OCI-M1 (cell line): ENCODE data around the gene LRRC75B.

ENCODE experiments used
- DNase-seq: peaks from one replicate; lab custom pipeline; 2025; lab: John Stamatoyannopoulos, UW

Gene LRRC75B

GRCh38 chr22:24585461-24585860, 7.4 kb downstream of the LRRC75B start:
- no peak for DNase-seq

- DNase-seq = no peak
These were observed 7.9 kb downstream of the LRRC75B start for GRCh38 chr22:24584871-24585411.

- no peak for DNase-seq
These were observed 8.6 kb downstream of the LRRC75B start for GRCh38 chr22:24584166-24584790.

GRCh38 chr22:24583221-24584165, 9.4 kb downstream of the LRRC75B start:
- peak; percentile 62 for DNase-seq

- no peak for DNase-seq
These were observed 10.6 kb downstream of the LRRC75B start for GRCh38 chr22:24582056-24582814.

- no peak for DNase-seq
These were observed 12.6 kb downstream of the LRRC75B start for GRCh38 chr22:24580276-24580675.

GRCh38 chr22:24579258-24579601, 13.6 kb downstream of the LRRC75B start:
- no peak for DNase-seq

GRCh38 chr22:24578355-24579257, 14.3 kb downstream of the LRRC75B start:
- DNase-seq = no peak

- no peak for DNase-seq
These were observed 16.1 kb downstream of the LRRC75B start for GRCh38 chr22:24576778-24577177.

- no peak for DNase-seq
These were observed 21.6 kb downstream of the LRRC75B start for GRCh38 chr22:24571266-24571665.

- DNase-seq = no peak
These were observed 25.2 kb downstream of the LRRC75B start for GRCh38 chr22:24567668-24568067.

- DNase-seq = no peak
These were observed 25.9 kb downstream of the LRRC75B start for GRCh38 chr22:24566899-24567511.

GRCh38 chr22:24565077-24565476, 27.8 kb downstream of the LRRC75B start:
- DNase-seq = no peak

GRCh38 chr22:24564376-24565058, 28.4 kb downstream of the LRRC75B start:
- DNase-seq = no peak

- no peak for DNase-seq
These were observed 29.6 kb downstream of the LRRC75B start for GRCh38 chr22:24563246-24563645.

GRCh38 chr22:24559471-24559870, 33.4 kb downstream of the LRRC75B start:
- DNase-seq = no peak

- DNase-seq = peak; percentile 100
These were observed 37.5 kb downstream of the LRRC75B start, which contains the start of gene SNRPD3 for GRCh38 chr22:24555165-24556039. TSS of gene SNRPD3 (plus strand) at chr22:24555999. CDS start at chr22:24557675, 1,676 bp downstream.

- peak; percentile 73 for DNase-seq
These were observed 38.3 kb downstream of the LRRC75B start, which contains the start of gene GUCD1 for GRCh38 chr22:24554313-24555164. TSS of gene GUCD1 (minus strand) at chr22:24555138. CDS start at chr22:24554991, 147 bp downstream.
